HG03060 (cell line): Measurements from ENCODE around the gene CADPS.

ENCODE experiments used
- ATAC-seq: cut with Tn5 transposase; IDR thresholded peaks from one replicate; pipeline ENCODE4 v1.9.1; 2021; ENCODE audit warnings: low read depth, moderate number of reproducible peaks; ENCODE audit not compliant: unreplicated experiment

The CADPS gene

DNA sequence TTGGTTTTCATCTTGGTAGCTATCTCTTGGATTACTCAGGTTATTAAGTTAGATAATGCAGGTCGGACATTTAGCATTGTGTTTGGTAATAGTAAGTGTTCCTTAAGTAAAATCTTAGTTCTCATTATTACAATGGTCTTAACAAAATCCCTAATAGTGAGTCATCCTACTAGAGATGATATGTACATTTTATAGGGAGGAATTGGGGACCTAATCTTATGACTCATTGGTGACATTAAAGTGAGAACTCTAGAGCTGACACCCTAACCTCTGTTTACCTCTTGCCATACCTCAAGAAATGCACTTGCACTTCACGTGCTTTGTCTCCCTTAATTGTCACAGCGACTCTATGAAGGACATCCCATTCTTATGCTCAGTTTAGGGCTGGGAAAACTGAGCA, 174.9 kb downstream of the CADPS start:
- no peak for ATAC-seq

DNA sequence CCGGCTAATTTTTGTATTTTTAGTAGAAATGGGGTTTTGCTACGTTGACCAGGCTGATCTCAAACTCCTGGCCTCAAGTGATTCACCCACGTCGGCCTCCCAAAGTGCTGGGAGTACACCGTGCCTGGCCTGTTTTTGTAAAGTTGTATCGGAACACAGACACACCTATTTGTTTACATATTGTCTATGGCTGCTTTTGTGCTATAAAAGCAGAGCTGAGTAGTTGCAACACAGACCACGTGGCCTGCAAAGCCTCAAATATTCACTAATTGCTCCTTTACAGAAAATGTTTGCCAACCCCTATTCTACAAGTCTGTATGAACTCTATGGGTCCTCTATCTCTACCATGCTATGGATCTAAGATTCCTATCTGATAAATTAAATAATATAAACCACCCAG, 175.5 kb downstream of the CADPS start:
- ATAC-seq = no peak

DNA sequence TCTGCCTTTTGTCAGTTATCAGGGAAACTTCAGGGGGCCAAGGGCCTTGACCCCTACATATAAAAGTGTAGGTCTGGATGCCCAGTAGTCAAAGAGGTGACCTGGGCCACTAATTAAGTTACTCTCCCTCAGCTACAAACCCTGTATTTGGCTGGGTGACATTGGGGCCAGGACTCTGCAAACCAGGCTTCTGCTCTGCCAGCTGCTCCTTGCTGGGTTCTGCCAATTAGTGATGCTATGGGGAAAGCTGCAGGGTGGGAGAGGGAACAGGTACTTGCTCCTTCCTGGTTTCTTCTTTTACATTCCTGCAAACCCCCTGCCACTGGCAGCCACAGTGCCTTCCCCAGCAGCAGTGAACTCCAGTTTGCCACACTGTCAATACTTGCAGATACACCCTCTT, 179.2 kb downstream of the CADPS start:
- no peak for ATAC-seq

DNA sequence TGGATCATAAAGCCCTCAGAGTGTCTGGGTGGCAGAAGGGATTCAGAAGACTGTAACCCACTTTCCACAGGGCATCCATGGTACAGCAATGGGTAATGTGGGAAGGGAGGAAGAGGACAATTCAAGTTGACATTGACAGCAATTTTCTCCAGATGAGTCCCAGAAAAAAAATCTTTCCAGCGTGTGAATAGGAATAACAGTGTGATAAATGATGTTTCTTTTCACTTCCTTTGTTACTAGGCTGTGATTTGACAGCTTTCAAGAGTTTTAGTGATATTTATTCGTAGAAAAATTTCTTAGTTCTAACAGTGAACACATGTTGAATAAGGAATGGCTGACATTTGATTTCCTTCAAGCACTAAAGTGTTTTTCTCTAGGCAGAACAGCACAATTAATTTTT, 186.4 kb downstream of the CADPS start:
- no peak for ATAC-seq

DNA sequence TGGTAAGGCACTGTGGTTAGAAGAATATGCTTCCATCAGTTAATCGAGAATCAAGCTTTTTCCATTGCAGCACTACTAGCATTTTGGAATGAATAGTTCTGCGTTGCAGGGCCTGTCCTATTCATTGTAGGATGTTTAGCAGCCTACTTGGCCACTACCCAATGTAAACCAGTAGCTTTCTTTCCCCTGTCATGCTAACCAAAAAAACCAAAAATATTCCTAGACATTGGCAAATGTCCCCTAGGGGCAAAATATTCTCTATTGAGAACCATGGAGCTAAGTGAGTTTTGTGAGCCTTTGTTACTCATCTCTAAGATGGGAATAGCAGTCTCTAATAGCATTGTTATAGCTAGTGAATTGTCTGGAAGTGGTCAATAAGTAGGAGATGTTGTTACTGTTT, 187.2 kb downstream of the CADPS start:
- ATAC-seq = no peak

DNA sequence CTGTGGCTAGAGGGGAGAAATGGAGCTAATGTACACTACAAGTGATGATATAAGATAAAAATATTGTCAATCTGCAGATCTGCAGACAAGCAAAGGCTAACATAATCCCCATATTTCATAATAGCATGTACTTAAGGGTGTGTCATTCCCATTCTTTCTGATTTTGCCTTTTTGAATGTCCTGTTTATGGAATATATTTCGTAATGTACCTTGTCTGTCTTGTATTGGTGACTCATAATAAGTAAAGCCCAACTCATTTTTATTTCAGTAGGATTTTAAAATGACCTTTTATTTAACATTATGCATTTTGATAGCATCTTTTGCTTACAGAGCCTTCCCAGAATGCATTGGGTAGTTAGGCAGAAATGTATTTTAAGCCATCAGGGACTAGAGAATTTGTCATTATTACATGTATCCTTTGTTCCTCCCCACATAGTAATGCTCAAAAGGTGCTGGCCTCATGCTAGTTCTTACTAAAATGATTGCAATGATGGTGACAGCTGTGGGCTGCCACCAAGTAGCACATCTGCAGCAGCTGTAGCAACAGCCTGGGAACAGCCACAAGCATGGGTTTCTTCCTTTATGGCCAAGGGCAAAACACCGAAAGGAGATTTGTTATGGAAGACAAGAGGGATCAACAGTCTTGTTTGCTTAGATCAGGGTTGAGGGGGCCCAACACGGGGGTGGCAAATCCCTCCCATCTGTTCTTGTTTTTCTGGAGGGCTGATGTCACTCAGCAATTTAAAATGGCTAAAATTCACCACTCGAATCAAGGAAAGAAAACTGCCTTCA, 188.5 kb downstream of the CADPS start:
- ATAC-seq = no peak

DNA sequence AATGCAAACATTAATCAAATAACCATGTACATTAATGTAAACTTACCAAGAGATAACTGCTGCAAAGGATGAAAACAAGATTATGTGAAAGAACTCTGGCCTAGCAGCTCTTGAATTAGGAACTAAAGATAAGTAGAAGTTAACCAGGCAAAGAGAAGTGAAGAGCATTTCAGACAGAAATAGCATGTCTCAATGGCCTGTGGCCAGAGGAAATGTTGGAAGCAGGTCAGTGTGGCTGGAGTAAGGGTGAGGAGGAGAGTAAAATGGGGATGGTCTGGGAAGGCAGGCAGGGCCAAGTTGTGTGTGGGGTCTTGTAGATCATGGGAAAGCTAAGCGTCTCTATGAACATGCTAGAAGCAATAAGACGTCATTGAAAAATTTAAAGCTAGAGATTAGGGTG, 192.4 kb downstream of the CADPS start:
- ATAC-seq = no peak

DNA sequence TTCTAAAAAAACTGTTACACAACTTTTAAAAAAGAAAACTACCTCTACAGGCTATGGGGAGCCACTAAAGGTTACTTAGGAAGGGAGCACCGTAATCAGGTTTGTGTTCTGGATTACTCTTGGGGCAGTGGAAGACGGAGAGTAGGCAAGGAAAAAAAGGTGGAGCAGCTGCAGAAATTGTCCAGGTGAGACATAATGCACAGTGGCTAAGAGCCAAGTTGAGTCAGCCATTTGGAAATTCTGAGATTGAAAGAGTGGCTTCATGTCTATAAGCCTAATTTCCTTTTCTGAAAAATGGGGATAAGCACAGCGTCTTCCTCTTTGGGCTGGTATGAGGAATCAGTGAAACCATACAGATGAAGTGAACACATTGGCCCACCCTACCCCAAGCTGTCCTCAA, 195.2 kb downstream of the CADPS start:
- ATAC-seq = no peak

DNA sequence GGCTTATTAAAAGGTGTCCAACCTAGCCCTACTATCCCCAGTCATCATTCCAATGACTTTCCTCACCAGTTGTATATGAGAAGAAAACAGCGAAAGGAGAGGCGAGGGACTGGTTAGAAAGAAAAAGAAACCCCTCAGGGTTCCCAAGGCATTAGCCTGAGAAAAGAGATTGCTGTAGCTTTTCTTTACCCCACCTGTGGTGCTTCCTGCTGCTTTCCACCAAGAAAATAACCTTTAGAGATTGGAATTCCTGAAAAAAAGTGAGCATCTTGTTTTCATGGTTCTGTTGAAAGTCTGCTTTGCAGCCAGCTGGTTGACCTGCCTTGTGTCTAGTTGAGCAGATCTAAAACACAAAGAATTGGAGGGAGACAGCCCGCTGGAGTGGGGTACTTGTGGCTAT, 196.4 kb downstream of the CADPS start:
- ATAC-seq = no peak

DNA sequence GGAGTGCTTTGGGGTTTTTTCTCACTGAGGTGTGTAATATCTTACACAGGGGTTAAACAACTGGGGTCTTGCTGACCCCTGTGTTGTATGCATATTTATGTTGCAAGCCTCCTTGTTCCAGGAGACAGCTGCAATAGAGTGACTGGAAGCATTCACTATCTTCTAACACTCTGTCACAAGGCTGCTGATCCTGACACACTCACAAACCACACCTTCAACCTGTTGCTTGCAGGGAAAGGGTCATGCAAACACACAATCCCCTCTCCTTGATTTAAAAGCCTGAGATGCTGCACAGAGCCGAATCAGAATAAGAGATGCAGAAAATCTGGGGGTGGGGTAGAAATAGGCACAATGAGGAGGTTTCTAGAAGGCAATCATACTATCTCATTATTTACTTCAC, 197.3 kb downstream of the CADPS start:
- no peak for ATAC-seq

DNA sequence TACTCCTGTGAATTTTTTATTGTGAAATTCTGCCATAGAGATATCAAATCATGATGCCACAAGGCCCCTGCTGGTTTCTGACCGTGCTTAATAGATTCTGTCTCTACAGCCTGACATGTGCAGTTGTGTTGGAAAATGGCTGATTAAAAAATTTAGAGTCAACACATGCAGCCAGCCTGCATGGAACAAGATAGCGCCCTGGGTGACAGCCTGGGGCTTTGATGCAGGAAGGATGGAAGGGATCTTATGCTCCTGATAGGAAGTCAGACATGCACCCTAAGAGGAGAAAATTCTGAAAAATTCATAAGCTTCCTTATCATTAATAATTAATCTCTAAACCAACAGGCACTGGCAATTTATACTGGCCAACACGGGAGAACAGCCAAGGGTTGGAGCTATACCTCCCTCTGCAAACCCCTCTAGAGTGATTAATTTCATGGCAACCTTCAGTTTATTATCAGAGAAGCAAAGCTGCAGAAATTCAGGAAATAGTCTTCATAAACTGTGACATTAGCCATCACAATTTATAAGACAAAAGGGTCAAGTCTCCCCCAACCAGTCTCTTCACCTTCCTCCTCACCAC, 198.4 kb downstream of the CADPS start:
- ATAC-seq = no peak

DNA sequence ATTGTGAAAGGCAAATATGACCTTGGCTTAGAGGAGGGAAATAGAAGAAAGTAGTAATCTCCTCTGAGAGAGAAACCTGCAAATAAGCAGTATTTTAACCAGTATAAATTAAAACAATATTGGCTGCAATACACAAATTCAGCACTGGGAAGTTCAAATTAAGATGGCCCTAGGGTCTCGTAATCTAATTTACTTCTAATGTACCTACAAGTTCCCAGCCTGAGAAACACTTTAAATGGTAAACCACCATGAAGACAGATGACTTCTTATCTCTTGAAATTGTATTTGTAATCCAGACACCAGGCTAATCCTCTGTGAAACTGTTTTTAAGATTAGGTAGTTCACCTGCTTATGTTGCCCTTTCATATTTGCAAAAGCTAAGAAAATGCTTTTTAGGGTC, 199.7 kb downstream of the CADPS start:
- no peak for ATAC-seq

DNA sequence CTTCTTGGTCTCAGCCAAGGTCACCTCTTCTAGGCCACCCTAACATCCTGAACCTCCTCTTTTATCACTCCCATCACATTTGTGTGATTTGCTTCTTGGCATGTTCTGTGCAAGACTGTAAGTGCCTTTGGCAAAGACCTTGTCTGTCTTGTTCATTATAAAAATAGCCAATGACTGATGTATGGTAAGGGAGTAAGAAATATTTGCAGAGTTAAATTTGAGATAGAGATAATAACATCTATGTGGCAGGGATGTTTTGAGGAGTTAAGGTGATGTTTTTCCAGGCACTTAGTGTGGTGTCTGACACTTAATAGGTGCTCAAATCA, 202.3 kb downstream of the CADPS start:
- ATAC-seq = no peak

DNA sequence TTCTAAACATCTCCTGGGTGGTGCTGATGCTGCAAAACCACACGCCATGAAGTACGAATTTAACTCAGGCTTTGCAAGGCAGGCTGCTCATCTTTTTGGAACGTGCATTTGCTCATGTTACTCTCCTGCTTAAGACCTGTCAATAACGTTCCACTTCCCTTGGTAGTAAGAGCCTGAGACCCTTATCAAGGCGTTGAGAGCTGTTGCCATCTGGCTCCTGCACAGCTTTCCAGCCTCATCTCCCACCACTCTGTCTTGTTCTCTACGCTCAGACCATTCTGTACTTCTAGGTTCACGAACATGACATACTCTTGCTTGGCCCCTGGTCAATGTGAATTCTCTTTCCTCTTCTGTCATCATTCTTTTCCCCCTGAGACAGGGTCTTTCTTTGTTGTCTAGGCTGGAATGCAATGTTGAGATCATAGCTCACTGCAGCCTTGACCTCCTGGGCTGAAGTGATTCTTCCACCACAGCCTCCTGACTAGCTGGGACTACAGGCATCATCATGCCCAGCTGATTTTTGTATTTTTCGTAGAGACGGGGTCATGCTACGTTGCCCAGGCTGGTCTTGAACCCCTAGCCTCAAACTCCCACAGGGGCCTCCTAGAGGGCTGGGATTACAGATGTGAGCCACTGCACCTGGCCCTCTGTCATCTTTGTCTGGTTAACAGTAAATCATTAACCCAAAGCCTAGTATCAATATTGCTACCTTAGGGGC, 202.8 kb downstream of the CADPS start:
- ATAC-seq = peak; percentile 54

DNA sequence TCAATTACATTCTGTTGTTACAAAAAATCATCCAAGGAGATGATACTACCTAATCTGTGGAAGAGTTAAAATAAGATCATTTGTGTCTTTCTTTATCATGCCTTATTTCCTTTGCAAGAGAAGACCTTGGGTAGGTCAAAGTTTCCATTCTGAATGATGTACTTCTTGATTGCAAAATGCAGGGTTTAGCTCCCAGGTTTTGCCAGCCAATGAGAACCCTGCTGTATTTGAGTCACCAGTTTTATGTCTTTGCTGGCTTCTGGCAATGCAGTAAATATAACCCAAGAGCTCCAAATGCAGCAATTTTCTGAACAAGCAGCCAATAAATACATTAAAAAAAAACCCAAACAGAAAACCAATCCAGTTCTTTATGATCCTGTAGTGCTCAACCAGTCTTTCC, 204.9 kb downstream of the CADPS start:
- ATAC-seq = no peak

DNA sequence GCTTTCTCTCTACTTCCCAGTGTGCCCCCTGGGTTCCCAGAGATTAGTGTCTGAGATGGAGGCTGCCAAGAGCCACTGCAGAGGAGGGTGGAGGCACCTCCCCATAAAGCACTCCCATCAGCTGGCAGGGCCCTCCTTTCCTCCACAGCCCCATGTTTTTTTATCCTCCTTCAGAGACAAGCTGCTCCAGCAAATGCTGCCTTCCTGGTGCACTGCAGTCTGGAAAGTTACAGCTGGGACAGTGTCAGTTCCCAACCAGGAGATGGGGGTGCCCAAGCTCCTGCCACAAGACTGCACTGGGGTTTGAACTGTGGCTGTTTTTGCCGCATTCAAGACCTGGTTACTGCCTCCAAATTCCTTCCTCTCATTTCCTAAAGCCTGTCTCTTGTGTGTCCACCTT, 206.1 kb downstream of the CADPS start:
- ATAC-seq = no peak

DNA sequence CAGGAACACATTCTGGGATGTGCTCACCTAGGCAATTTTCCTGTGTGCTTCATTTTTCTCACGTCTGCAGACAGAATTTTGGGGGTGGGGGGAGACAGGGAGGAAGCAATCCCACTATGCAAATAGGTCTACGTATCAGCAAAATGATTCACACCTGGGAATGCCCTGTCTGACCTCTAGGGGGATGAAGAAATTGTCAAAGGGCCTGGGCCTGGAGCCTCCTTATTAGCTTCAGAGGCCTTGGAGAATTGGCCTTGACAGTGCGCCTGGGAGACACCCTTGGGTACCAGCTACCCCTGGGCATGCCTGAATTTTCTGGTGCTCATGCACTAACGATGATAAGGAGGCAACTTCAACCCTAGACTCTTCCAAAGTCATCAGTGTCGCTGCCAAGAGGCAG, 207.5 kb downstream of the CADPS start:
- no peak for ATAC-seq

DNA sequence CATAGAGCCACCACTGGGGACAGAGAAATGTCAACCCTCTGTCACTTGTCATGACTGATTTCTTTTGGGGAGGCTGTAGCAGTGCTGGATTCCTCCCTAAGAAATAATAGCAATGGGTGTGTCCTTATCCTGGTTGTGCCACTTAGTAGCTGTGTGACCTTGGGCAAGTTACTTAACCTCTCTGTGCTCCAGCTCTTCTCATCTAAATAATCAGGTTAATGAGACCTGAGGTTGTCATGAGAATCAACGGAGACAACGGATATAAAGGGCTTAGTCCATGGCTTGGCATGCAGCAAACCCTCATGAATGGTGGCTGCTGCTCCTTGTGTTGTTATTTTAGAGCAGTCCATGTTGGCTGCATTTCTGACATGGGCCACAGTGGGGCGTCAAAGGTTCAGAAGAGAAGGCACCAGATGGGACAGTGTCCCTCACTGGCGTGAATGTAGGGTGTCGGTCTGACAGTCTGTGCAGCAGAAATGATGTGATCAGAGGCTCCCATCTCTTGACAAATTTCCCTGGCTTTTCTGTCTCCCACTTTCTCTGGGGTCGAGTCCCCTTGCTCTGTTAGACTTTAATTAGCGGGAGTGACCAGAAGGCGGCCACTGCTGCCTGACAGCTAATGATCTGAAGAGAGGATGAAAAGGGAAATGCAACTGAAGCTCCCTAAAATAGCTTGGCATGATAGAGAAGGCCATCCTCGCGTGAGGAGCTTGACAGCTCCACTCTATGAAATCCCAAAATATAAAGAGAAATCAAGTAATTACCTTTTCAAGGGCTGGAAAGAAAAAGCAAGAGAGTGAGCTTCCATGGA, 209.4 kb downstream of the CADPS start:
- peak; percentile 48 for ATAC-seq

DNA sequence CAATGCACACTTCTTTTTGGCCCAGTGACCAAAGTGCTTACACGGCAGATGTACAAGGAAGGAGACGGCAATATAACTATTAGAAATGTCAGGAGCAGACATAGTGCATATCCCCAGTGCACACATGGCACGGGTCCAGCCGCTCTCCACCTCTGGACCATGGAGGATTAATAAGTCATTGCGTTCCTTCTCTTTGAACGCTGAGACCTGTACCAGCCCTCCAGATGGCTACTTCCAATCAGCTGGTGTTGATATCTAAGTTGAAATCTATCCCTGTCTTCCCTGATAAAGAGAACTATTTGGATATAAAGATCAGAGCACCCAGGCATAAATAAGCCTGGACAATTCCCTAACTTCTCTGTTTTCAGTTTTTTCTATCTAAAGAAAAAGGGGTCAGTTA, 212.5 kb downstream of the CADPS start:
- no peak for ATAC-seq

DNA sequence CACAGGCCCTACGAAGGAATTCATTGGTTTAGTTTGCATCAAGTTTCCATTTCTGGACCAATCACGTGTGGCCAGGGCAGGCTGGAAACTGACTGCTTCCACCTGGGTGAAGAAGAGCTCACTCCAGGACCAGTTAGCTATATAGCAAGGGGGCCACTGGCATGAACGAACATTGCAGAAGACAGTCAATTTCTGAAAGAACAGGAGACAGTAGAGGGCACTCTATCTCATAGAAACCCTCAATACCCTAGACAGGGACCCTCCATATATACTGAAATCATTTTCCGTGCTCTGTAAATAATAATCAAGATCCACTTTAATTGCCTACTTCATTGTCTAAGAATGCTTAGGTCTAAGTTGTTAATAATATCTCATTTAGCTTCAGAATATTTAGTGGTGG, 215.6 kb downstream of the CADPS start:
- ATAC-seq = no peak

DNA sequence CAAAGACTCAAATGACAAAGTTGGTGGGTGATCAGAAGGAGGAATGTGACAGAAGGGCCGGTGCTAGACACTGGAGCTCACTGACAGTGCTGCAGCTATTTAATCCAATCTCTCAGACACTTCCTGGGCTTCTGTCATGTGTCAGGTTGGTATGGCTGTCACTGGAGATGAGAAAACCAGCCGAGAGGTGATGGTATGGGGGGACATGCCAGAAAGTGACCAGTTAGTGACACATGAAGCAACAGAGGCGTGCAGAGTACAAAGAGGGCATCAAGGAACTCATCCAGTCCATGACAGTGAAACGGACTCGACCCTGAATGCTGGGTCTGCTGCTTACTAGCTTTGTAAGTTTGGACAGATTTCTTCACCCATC, 219.5 kb downstream of the CADPS start:
- no peak for ATAC-seq
